ACHN (cell line): ENCODE measurements around the gene PDGFRB.
"Not testable (repeated sequence)": the region's sequence is repeated elsewhere in the genome, so short reads cannot be mapped to it uniquely, and the experiment has no call there.

Source experiments
- DNase-seq: peaks from one replicate; pipeline ENCODE4 v3.0.0-alpha.2; 2015
- in situ Hi-C: cut with HindIII; loops from 2 replicates; pipeline ENCODE4 v1.10.0; 2017; ENCODE audit warnings: low sequenced_read_pairs, low pct_ligation_motif_present, low pct_unique_long_range_greater_than_20kb

Gene PDGFRB

DNA sequence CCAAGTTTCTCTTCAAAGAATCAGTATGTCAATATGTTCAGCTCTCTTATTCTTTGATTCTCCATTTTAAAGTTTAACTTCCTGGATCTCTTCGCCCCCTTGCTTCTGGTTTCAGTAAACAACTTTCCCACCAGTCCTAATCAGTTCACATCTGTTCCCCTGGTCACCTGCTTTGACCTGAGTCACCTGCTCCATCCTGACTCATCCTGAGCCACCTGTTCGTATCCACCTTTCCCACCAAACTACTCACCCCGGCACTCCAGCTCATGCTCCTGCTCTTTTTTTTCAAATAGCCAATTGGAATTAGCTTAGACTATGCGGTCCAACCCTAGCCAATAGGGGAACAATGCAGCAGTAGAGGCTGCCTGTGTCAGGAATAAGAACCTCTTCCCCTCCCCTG is 45.7 kb downstream of the PDGFRB start:
- no peak for DNase-seq
- in situ Hi-C loops: no loop called here

GRCh38 chr5:150108711-150109514 is 46.7 kb downstream of the PDGFRB start:
- no peak for DNase-seq
- in situ Hi-C loops: no loop called here

DNA sequence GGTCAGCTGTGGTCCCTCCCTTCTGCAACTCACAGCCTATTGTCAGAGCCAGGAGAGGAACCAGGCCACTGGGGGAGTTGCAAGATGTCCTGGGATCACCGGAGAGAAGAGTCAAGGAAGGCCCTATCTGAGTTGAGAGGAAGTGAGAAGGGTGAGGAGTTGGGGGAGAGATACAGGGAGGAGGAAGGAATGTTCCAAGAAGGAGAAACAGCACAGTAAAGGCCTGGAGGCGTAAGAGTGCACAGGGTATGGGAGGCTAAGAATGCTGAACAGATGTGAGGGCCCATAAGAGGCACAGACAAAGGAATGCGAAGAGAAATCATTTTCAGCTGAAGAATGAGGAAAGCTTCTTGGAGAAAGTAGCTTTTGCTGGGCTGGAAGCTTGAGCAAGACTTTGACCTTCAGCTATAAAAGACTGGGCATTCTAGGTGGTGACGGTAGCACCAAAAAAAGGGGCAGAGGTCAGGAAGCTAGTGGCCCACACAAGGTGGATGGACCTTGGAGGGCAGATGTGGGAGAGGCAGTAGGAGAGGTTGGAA is 47.7 kb downstream of the PDGFRB start:
- in situ Hi-C loops: no loop called here

DNA sequence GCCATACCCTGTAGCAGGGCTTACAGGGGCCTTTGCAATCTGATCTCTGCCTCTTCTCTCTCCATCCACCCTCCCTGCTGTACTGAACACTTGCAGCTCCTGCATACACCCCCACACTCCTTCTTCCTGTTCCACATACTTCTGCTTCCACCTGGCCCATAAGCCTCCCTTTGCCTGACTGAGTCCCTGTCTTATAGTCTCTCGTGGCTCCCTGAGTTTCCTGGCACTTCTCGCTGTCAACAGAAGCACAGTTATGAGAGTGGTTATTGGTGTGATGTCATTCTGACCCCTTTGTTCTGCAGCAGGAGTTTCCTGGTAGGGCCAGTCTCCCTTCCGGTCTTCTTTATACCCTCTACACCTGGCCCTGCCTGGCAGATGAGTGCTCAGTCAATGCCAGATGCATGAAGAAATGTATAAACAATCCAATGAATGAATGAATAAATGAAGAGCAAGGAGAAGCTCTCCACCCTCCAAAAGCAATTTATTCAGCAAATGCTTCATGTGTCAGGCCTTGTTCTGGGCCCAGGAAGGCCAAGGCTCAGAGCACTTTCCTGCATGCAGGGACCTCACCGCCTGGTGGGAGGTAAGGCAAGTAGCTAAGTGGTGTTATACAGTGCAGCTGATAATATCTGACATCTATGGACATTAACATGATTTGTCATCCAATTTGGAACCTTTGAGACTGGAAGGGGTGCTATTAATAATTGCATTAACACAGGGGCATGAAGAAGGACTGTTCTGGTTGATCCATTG is 48.8 kb downstream of the PDGFRB start:
- DNase-seq: no peak
- in situ Hi-C loops: no loop called here

More for the DNA sequence above, 47.7 kb downstream of the PDGFRB start:
- DNase-seq: no peak

GRCh38 chr5:150105928-150106615 is 49.6 kb downstream of the PDGFRB start:
- in situ Hi-C loops: no loop called here
- DNase-seq: no peak

GRCh38 chr5:150104550-150104870 is 51.1 kb downstream of the PDGFRB start:
- in situ Hi-C loops: no loop called here
- no peak for DNase-seq

GRCh38 chr5:150103678-150104549 is 51.7 kb downstream of the PDGFRB start:
- in situ Hi-C loops: no loop called here
- DNase-seq: no peak

- DNase-seq: no peak
- in situ Hi-C loops: no loop called here
Measured at GRCh38 chr5:150101023-150101422, 54.6 kb downstream of the PDGFRB start.

DNA sequence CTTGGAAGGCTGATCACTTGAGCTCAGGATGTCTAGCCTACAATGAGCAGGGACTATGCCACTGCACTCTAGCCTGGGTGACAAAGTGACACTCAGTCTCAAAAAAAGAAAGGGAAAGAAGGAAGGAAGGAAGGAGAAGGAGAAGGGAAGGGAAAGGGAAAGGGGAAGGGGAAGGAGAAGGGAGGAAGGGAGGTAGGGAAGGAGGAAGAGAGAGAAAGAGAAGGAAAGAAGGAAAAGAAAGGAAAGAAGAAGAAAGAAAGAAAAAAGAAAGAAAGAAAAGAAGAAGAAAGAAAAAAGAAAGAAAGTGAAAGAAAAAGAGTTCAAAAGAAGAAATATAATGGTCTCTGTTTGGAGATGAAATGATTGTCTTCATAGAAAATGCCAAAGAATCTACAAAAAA is 58.5 kb downstream of the PDGFRB start:
- in situ Hi-C loops: no loop called here
- DNase-seq: no peak

DNA sequence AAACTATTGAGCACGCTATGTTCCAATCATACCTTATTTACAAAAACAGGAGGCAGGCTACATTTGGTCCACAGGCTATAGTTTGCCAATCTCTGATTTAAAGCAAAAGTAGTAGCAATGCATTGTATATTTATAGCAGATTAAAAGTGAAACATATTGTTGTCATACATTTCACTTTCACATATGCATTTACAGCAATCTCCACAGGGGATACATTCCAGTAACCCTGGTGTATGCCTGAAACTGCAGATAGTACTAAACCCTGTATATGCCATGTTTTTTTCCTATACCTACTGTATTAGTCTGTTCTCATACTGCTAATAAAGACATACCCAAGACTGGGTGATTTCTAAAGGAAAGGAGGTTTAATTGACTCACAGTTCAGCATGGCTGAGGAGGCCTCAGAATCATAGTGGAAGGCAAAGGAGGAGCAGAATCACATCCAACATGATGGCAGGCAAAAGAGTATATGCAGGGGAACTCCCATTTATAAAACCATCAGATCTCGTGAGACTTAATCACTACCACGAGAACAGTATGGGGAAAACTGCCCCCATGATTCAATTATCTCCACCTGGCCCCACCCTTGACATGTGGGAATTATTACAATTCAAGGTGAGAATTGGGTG is 63.4 kb downstream of the PDGFRB start:
- in situ Hi-C loops: no loop called here
- no peak for DNase-seq

DNA sequence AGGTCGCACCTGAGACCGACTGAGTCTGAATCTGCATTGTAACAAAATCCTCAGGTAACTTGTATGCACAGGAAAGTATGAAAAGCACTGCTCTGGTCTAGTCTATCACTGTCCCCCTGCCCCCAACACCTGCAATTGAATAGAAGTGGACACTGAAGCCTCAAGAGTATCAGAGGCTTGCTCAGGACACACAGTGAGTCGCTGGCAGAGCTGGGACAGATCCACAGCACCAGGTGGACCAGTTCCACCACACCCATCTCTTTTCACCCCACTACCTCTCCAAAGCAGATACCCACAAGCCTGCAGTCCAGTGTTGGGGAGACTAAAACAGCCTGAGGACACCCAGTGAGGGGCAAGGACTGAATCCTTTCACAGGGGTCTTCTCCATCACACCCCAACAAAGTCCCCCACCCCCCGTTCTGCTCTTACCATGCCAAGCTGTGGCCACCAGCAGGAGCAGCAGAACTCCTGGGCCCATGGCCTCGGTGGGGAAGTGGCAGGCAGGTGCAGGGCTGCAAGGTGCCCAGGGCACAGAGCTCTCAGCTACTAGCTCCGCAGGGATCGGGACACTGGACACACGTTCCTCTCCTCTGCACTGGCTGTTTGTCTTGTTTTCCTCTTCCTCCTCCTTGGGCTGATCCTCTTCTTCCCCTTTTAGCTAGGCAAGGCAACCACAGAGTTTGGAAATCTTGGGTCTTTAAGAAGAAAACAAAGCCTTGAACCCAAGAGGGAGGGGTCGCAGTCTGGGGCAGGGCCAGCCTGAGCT is 69.5 kb downstream of the PDGFRB start, which contains the start of gene CSF1R:
Gene CSF1R, minus strand, starts transcription at position 605 of the 766 bp plus-strand sequence. Its CDS starts 127 bp downstream, at position 478.
- no peak for DNase-seq
- in situ Hi-C loops: no loop called here

DNA sequence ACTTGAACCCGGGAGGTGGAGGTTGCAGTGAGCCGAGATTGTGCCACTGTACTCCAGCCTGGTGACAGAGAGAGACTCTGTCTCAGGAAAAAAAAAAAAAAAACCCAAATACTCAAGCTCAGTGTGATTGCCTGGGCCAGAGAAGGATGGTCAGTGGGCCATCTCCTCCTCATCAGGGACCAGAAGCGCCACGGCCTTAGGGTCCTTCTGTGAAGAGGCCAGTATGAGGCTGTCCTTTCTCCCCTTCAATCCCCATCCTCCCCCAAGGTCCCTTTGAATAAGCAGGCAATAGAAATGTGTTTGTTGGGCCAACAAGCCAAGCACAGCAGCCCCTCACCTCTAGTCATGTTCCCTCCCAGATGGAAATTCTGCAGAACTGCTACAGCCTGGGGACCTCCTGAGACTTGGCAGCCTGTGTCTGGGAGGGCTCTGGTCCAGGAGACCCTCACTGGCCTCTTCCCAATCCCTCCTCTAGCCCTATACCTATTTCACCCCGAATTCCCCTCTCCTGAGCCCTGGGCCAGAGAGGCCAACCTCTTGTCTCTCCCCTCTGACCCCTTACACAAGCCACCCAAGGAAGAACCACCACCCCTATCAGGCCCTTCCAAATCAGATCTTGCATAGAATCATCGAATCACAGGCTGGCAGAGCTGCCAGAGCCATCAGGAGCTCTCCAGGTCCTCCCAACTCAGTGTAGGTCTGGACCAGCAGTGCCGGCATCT is 70.3 kb downstream of the PDGFRB start:
- in situ Hi-C loops: no loop called here
- DNase-seq: no peak

DNA sequence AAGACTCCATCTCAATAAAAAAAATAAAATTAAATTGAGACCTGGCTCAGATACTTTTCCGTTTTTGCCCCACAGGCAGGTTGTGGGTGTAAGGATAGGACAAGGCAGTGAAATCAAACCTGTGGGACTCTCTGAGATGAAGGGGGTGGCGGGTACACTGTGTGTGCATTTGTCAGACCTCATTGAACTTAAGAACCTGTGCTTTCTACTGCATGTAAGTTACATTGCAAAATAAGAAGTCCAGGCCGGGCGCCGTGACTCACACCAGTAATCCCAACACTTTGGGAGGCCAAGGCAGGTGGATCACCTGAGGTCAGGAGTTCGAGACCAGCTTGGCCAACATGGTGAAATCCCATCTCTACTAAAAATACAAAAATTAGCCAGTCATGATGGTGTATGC is 70.9 kb downstream of the PDGFRB start:
- in situ Hi-C loops, DNase-seq: not testable (repeated sequence)

GRCh38 chr5:150082889-150083288 is 72.8 kb downstream of the PDGFRB start:
- no peak for DNase-seq
- in situ Hi-C loops: no loop called here

DNA sequence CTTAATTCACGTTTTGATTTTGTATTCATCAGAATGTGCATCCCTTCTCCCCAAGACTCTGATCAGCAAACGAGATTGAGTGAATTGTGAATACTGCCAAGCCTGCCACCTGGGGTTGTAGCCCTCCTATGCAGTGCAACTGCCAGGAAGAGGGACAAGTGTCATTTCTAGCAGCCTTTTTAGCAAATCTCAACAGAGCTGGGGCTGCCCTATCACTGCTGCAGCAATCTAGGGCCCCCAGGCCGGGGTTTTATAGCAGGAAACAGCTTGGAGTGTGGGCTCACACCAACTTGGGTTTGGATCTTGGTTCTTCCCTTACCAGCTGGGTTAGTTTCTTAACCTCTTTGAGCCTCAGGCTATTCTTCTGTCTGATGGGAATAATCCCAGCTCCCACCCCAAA is 73.3 kb downstream of the PDGFRB start:
- DNase-seq: no peak
- in situ Hi-C loops: no loop called here

GRCh38 chr5:150081541-150082283 is 73.9 kb downstream of the PDGFRB start:
- in situ Hi-C loops: no loop called here
- DNase-seq: no peak
